Stimulated activated CD4-positive, alpha-beta T cell treated with anti-CD3 and anti-CD28 coated beads, TNF-alpha, amount 100 ng/mL, for 1 hour (primary cell): ENCODE results near the gene TENM4.

Experiments used
- DNase-seq, 3 donors: peaks; one replicate each; pipeline ENCODE4 v3.0.0-alpha.2; 2020; ENCODE audit warnings: low read depth in 3 of 3, low spot score in 1 of 3

Gene TENM4

GRCh38 chr11:78946945-78947902 lies 493.6 kb downstream of the TENM4 start:
- DNase-seq = no peak

DNA sequence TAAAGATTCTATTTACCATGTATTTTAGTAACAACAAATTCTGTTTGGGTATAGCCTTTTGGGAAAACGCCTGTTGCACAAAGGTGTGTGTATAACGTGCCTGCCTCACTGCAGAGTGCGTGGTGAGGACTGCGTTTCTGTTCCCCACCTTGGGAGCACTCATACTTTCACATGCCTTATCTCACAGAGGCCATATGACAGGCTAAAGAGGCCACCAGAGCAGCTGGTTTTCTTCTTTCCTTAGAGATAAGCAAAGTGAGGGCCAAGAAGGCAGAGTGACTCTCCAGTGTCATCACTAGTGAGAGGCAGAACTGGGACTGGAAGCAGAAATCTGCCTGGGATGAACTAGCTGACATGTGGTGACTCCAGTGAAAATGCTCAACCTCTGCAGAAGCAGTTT lies 497.0 kb downstream of the TENM4 start:
- DNase-seq = no peak

DNA sequence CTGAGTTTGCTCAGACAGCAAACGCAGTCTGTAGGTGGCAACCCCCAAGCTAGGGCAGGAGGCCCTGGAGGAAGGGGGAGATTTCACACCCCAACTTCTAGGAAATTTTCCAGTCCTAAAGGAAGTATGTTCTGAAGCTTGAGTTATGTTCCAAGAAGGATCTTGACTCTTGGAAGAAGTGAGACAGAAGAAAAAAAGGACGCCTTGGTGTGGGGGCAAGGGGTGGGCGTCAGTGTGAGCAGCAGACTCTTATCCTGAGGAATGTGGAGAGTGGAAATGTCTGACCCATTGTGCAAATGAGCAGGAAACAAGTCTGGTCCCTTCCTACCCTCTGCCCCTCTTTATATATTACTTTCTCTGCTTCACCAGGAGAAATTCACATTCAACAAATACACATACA lies 497.7 kb downstream of the TENM4 start:
- DNase-seq = no peak

DNA sequence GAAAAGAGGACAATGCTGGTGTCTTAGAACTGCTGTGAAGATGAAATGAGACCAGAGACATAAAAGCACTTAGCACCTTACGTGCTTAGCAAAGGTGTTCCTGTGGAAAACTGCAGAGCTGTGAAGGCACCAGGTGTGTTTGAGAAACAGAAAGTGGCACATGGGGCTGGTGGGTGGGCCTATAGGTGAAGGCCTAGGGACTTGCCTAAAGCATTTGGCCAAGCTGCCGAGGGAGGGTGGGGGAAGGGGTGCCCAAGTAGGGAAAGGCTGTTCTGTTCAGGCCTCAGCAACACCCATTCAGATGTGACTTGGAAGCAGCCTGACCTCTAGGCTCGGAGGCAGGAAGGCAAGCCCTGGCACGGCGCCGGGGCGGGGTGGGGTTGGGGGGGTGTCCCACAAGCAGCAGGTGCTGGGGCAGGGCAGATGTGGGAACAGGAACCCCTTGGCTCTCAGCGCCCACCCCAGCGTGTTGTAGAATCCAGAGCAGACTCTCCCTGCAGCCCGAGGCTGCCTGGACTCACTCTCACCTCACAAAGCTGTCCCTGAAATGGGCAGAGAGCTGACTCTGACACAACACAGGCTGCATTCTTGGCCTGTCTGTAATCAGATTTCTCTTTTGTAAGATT lies 499.5 kb downstream of the TENM4 start:
- DNase-seq = no peak

GRCh38 chr11:78940500-78941225 lies 500.2 kb downstream of the TENM4 start:
- no peak for DNase-seq

DNA sequence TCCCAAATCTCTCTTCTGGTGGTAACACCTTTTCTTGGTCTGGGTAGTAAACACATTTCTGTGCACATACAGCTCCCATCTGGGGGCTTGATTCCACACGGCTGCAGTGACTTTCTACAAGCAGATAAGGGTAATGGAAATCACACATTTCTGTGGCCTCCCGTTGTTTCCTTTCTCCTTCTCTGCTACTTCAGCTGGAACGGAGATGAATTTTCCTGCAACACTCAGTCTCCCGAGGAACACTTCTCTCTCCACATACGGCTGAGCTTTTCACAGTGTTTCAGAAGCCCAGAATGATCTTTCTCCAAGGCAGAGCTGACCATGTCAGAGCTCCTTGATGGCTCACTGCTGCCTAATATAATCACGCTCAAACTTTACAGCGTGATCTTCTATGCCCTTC lies 501.9 kb downstream of the TENM4 start:
- DNase-seq = no peak

GRCh38 chr11:78938036-78938435 lies 502.8 kb downstream of the TENM4 start:
- DNase-seq = no peak

DNA sequence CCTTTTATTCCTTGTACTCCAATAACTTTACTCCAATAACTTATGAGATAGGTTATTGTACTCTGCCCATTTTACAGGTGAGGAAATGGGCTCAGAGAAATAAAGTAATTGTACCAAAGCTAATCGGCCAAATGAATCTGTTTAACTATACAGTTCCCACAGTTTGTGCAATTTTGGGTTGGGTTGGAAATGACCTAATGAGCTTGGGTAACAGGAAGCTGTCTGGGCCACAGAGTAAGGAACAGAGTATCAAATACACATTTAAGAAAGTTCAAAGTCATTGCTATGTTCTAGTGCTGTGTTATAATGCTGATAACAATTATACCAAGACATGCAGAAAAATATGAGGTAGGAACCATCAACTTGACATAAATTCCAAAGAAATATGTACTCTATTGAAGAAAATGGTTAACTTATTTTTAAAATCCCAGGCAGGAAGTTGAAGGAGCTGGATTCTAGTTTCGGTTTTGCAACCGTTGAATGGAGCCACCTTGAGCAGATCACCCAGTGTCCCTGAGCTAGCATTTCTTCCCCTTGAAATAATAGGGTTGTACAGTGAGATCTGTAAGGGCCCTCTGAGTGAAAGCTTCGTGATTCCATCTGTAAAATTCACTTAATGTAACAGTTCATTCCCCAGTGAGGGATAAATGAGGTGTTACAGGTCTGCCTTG lies 505.3 kb downstream of the TENM4 start:
- DNase-seq = no peak

GRCh38 chr11:78933350-78933749 lies 507.5 kb downstream of the TENM4 start:
- DNase-seq = no peak

GRCh38 chr11:78932757-78933156 lies 508.1 kb downstream of the TENM4 start:
- no peak for DNase-seq

GRCh38 chr11:78931891-78932290 lies 508.9 kb downstream of the TENM4 start:
- DNase-seq = no peak

- no peak for DNase-seq
Observed at GRCh38 chr11:78930810-78931523, 509.9 kb downstream of the TENM4 start.

GRCh38 chr11:78929906-78930220 lies 511.0 kb downstream of the TENM4 start:
- DNase-seq = no peak

DNA sequence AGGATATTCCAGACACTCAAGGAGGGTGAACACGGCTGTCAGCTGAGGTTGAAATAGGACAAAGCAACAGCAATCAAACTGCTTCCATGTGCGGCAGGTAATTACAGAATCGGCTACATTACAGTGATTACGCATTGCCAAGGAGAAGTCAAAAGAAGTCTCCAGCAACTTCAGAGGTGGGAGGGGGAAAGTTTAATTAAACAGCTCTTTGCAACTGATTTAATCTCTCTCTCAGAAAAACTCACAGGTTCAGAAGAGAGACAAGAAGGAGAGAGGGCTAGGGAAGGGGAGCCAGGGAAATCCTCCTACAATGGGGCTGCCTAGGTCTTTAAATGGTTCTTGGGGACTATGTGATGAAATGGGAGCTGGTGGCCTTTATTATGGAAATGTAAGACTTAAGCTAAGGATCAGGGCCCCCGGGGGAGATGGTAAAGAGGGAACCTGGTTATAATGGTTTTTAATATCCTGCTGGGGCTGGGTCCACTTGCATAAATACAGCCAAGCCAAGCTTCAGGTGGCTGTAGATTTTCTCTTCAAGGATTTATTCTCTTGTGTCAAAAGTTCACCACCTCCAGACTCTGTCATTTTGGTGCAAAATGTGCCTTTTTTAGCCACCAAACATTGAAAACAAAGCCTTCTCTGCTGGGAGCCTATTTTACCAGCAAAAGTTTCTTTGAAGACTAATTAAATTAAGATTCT lies 511.5 kb downstream of the TENM4 start:
- DNase-seq = no peak

- DNase-seq = no peak
Observed at GRCh38 chr11:78927511-78927910, 513.3 kb downstream of the TENM4 start.

- no peak for DNase-seq
Observed at GRCh38 chr11:78926633-78927338, 514.0 kb downstream of the TENM4 start.

- no peak for DNase-seq
Observed at GRCh38 chr11:78925387-78925786, 515.4 kb downstream of the TENM4 start.

DNA sequence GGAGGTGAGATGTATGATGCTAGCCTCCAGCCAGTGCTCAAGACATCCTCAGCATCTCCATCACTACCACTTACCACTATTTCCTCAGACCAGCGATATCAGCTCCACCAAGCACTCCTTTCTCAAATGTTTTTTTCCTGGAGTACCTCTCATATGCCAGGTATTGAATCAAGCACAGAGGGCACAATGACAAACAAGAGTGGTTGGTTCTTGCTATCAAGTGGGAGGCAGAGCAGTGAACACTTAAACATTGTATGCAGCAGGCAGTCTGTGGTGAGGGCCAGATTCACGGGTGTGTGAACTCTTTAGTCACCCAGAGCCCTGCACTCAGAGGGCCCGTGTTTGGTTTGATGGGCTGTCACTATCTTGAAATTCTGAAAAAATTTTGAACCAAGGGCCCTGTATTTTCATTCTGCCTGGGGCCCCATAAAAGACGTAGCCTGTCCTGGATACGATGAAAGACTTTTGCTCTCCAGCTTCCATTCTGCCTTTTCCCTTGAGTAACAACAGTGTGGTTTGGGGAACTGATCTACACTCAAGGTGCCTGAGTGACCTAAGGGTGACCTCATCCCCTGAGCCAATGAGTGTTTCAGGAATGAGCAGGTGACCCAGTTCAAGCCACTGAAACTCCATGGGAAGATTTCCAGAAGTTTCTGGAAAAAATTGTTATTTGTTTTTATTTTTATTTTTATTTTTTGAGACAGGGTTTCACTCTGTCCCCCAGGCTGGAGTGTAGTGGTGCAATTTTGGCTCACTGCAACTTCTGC lies 517.8 kb downstream of the TENM4 start:
- no peak for DNase-seq

GRCh38 chr11:78921509-78921908 lies 519.3 kb downstream of the TENM4 start:
- no peak for DNase-seq
